ENCODE data around the gene SLC25A18. TPM values are rescaled to one million over a fixed set of nuclear protein-coding genes. Genes with fewer than 3 reads are reported as not detected.

The SLC25A18 gene
- total and polyA plus RNA-seq, 2 of the 4 experiments (the other 2 are of a cell fraction): 0.05 TPM; not detected in 1

DNA sequence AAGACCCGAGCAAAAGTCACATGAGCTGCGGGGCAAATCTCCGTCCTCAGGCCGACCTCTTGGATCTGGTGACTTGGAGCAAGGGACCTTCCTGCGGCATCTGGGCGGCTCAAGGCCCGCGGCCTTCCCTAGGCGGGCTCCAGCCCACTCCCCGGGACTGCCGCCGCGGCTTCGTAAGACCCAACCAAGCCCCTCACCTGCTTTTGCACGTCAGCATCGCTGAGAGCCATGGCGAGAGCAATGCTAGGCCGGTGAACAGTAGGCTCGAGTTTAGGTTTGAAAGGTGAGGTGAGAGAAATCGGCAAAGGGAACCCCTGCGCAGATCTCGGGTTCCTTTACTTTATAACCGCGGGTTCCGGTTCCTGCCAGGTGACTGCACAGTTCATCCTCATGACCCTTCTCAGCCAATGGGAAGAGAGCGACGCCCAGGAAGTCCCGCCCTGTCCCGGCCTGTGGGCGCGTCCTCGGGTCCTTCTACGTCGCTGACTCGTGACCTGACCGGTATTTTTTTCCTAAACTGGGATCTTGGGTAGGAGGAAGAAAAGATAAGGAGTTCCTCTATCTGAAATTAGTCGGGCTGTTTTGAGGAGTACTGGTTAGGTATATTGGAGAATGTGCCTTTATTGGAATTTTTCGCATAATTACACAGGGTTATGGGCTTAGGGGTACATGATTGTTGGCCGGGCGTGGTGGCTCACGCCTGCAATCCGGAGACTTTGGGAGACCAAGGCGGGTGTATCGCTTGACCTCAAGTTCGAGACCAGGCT is 65.3 kb downstream of the SLC25A18 start, which contains the start of gene ATP6V1E1:
TSS of gene ATP6V1E1 (minus strand) at position 344 of the 767 bp plus-strand sequence. CDS start at position 230, 114 bp downstream.
- WGBS, 2 experiments (ENCODE audit: extremely low coverage in 2 of 2, insufficient read length in 1 of 2): 0% methylated on average over 10 of the region's 45 CpGs; no CpG with 5 or more reads in 1 of the 2 experiments
- Histone ChIP-seq H2BK15ac (ENCODE audit: low read depth, low read length) (peak within 1 kb of the TSS; percentile 54; the same call in 1 of the 3 replicates), H3K27ac (ENCODE audit: insufficient read depth, low read length) (peak within 1 kb of the TSS; percentile 97), H2BK20ac (ENCODE audit: low read depth, low read length) (peak within 1 kb of the TSS; percentile 8; the same call in 1 of the 2 replicates), H3K79me1 (ENCODE audit: low read depth in 1 of 2, low read length in 2 of 2) (peaks cover 9 to 44% of the 10 kb centered on the region in 2 experiments), H3K23ac (ENCODE audit: low read depth, low read length) (peak within 1 kb of the TSS; percentile 94), H2BK120ac (ENCODE audit: low read depth, low read length) (peak within 1 kb of the TSS; percentile 67), H2BK5ac (ENCODE audit: low read depth, low read length, poor library complexity, severe bottlenecking) (peak within 1 kb of the TSS; percentile 87), H3K36me3 (ENCODE audit: control insufficient read depth, insufficient read depth, low read length) (peaks cover 3% of the 10 kb centered on the region), H3K14ac (replicated peaks; ENCODE audit: low read depth, low read length) (peak within 1 kb of the TSS; percentile 98), H2AK5ac (ENCODE audit: low read depth, low read length) (peak within 1 kb of the TSS; percentile 92), H3K9ac (ENCODE audit: low read depth, low read length) (peak within 1 kb of the TSS; percentile 96), H3K9me3 (ENCODE audit: control insufficient read depth, insufficient read depth, low read length) (no peaks in the 10 kb centered on the region), H3K4me3 (ENCODE audit: insufficient read depth, low read depth, low read length) (peak within 1 kb of the TSS; percentile 69), H4K91ac (ENCODE audit: insufficient read depth, low read depth, low read length) (peak within 1 kb of the TSS; percentile 93), H4K8ac (ENCODE audit: low read depth in 2 of 2, low read length in 2 of 2) (peak within 1 kb of the TSS; percentile 98 to 99), H3K18ac (ENCODE audit: low read depth, low read length) (peak within 1 kb of the TSS; percentile 88), H3K27me3 (ENCODE audit: control insufficient read depth, insufficient read depth, low read length) (no peaks in the 10 kb centered on the region), H3K9me1 (ENCODE audit: insufficient read depth, low read length) (peaks cover under 1% of the 10 kb centered on the region; the same call in 1 of the 2 replicates), H3K4me2 (ENCODE audit: low read depth, low read length) (peak within 1 kb of the TSS; percentile 85), H3K56ac (ENCODE audit: extremely low read depth, insufficient read depth, low read length) (peak within 1 kb of the TSS; percentile 95), H3K4me1 (ENCODE audit: control insufficient read depth, insufficient read depth, low read length) (peaks cover under 1% of the 10 kb centered on the region), H4K20me1 (ENCODE audit: insufficient read depth, low read length) (peaks cover 1% of the 10 kb centered on the region; the same call in 1 of the 2 replicates), H2AFZ (replicated peaks; ENCODE audit: low read length, poor library complexity) (peak within 1 kb of the TSS; percentile 96), H2AK9ac (replicated peaks; ENCODE audit: low read depth, low read length, poor library complexity) (peak within 1 kb of the TSS; percentile 94), H3K4ac (ENCODE audit: low read depth, low read length) (peak within 1 kb of the TSS; percentile 92), H4K5ac (ENCODE audit: low read depth, low read length) (peak within 1 kb of the TSS; percentile 85)
- intact Hi-C loops (cut with micrococcal nuclease): loop anchor here (5.0 kb wide), 1 partner anchor 56 kb away; no protein-coding TSS in a partner anchor
- in situ Hi-C loops (cut with MboI; ENCODE audit: low sequenced_read_pairs): no loop called here
- BruUV-seq (replicated peaks): TSS peak; percentile 70
- dilution Hi-C loops (cut with HindIII; ENCODE audit: low sequenced_read_pairs, unreplicated experiment): no loop called here
- ATAC-seq (ENCODE audit: low read depth) (peak; percentile 99), DNase-seq (peak; percentile 96)
- ChIA-PET CTCF (no interaction called here), POLR2A (ENCODE audit: unreplicated experiment) (no interaction called here)
- TF ChIP-seq RCOR1 (IDR thresholded peaks at IDR 0.05; ENCODE audit: insufficient replicate concordance, low read length) (peak; percentile 44), RAD21 (IDR thresholded peaks at IDR 0.05; ENCODE audit: low read length) (no peak), BHLHE40 (IDR thresholded peaks at IDR 0.05; ENCODE audit: low read depth, low read length) (peak; percentile 65; the same call in 1 of the 2 replicates), POLR2A (IDR thresholded peaks at IDR 0.05; ENCODE audit: low read depth, low read length) (peak; percentile 88), MXI1 (IDR thresholded peaks at IDR 0.05; ENCODE audit: borderline replicate concordance, low read depth, low read length) (no peak; the same call in 1 of the 2 replicates), RFX5 (IDR thresholded peaks at IDR 0.05; ENCODE audit: low read depth, low read length) (no peak), MAFK (IDR thresholded peaks at IDR 0.05; ENCODE audit: low read depth, low read length) (no peak), CHD1 (IDR thresholded peaks at IDR 0.05; ENCODE audit: low read depth, low read length) (no peak), MAZ (IDR thresholded peaks at IDR 0.05; ENCODE audit: borderline replicate concordance, low read depth, low read length) (no peak), SMC3 (IDR thresholded peaks at IDR 0.05; ENCODE audit: low read depth, low read length) (no peak), CEBPB (IDR thresholded peaks at IDR 0.05; ENCODE audit: low read depth, low read length) (no peak)
- TF ChIP-seq, protein P1, sequence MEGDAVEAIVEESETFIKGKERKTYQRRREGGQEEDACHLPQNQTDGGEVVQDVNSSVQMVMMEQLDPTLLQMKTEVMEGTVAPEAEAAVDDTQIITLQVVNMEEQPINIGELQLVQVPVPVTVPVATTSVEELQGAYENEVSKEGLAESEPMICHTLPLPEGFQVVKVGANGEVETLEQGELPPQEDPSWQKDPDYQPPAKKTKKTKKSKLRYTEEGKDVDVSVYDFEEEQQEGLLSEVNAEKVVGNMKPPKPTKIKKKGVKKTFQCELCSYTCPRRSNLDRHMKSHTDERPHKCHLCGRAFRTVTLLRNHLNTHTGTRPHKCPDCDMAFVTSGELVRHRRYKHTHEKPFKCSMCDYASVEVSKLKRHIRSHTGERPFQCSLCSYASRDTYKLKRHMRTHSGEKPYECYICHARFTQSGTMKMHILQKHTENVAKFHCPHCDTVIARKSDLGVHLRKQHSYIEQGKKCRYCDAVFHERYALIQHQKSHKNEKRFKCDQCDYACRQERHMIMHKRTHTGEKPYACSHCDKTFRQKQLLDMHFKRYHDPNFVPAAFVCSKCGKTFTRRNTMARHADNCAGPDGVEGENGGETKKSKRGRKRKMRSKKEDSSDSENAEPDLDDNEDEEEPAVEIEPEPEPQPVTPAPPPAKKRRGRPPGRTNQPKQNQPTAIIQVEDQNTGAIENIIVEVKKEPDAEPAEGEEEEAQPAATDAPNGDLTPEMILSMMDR (conservative IDR thresholded peaks at IDR 0.05; ENCODE audit: low read depth, low read length): no peak
- TF ChIP-seq, protein P2, sequence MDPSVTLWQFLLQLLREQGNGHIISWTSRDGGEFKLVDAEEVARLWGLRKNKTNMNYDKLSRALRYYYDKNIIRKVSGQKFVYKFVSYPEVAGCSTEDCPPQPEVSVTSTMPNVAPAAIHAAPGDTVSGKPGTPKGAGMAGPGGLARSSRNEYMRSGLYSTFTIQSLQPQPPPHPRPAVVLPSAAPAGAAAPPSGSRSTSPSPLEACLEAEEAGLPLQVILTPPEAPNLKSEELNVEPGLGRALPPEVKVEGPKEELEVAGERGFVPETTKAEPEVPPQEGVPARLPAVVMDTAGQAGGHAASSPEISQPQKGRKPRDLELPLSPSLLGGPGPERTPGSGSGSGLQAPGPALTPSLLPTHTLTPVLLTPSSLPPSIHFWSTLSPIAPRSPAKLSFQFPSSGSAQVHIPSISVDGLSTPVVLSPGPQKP (IDR thresholded peaks at IDR 0.05; ENCODE audit: borderline replicate concordance, low read depth, low read length): no peak
- TF ChIP-seq, protein P3, sequence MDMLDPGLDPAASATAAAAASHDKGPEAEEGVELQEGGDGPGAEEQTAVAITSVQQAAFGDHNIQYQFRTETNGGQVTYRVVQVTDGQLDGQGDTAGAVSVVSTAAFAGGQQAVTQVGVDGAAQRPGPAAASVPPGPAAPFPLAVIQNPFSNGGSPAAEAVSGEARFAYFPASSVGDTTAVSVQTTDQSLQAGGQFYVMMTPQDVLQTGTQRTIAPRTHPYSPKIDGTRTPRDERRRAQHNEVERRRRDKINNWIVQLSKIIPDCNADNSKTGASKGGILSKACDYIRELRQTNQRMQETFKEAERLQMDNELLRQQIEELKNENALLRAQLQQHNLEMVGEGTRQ (IDR thresholded peaks at IDR 0.05; ENCODE audit: low read depth, low read length): peak; percentile 97

All from IMR-90 (cell line).